ENCODE data around the gene HCAR3.
"Not testable (repeated sequence)": the region's sequence is repeated elsewhere in the genome, so short reads cannot be mapped to it uniquely, and the experiment has no call there.

Gene HCAR3

DNA sequence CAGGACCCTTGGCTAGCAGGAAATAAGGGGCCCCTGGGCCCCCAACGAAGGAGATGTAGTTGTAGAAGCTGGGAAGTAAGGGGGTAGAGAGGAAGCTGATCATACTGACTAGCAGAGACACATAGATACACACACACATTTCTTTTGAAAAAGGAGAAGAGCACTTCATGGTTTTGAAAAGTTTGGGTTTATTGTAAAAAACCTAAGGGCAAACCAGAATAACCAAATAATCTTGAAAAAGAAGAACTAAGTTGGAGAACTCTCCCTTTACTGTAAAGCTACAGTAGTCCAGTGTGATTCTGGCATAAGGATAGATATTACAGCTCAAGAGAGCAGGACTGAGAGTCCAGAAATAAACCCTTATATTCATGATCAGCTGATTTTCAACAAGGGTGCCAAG is 5.8 kb upstream of the HCAR3 start:
- no peak for DNase-seq (ENCODE audit: low spot score)

DNA sequence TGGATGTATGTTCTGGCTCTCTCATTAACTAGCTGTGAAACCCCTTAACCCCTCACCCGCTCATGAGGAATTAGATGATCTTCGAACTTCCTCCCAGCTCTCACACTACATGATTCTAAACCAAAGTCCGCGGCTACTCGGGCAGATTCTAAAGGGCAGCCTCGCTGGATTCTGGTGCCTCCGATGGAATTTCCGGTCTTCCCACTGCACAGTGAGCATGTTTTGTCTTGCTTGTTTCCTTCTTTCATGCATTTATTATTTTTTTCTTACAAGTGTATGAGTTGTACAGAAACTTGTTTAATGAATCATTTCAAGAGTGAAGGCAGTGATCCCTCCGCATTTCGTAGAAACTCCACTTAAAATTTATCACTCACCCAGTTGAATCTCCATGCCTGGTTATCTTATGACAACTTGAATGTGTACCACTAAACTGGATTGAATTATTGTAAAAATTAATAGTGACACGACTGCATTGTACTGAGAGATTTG is 4.5 kb upstream of the HCAR3 start:
- DNase-seq (ENCODE audit: low spot score) = no peak

DNA sequence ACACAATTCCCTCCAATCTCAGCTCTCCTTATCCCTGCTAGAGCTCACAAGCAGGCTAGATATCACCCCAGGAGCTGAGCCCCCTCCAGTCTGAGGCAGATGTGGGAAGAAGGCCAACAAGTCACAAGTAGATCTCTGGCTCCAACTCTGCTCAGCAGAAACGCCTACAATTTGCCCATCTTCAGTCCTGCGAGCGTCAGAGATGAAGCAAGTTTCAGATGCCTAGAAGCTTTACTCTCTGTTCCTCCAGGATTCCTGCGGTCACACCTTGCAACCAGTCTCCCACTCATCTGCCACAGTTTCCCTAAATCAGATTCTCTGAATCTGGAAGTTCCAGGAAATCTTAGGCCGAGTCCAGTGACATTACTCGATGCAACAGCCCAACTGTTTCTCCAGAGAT is 1.4 kb downstream of the HCAR3 start:
- not testable (repeated sequence) for DNase-seq (ENCODE audit: low spot score)

DNA sequence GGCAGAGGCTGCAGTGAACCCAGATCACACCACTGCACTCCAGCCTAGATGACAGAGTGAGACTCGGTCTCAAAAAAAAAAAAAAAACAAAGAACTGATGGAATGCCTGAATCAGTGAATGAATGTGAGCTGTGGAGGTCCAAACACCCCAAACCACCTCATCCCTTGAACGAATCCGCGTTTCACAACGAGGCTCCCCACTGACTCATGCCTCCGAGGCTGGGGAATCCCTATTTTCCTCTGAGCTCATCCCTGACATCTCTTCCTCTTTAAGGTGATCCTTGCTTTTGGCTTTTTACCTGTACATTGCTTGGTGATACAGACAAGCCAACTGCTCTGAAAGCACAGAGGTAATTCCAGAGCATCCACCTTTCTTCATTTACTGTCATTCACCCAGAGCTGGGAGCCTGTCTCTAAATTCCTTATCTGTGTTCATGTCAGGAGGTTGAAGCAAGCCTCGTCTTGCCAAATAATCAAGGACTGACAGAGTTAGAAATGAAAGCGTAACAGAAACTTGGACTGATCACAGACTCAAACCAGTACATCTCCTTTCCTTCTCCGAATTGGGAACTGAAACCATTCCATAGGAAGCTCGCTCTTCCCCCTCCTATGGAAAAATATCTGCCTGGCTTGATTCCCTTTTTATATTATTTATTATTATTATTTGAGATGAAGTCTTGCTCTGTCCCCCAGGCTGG is 3.0 kb downstream of the HCAR3 start:
- not testable (repeated sequence) for DNase-seq (ENCODE audit: low spot score)

DNA sequence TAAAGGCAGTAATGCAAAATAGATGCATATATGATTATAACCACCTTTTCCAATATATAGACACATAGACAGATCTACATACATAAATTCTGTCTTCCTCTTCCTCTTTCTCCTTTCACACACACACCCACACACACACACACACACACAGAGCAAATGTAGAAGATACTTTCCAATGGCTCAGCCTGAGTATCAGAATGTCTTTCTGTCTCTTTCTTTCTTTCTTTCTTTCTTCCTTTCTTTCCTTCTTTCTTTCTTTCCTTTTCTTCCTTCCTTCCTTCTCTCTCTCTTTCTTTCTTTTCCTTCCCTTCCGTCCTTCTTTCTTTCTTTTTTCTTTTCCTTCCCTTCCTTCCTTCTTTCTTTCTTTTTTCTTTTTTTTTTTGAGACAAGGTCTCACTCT is 5.3 kb downstream of the HCAR3 start:
- not testable (repeated sequence) for DNase-seq (ENCODE audit: low spot score)

DNA sequence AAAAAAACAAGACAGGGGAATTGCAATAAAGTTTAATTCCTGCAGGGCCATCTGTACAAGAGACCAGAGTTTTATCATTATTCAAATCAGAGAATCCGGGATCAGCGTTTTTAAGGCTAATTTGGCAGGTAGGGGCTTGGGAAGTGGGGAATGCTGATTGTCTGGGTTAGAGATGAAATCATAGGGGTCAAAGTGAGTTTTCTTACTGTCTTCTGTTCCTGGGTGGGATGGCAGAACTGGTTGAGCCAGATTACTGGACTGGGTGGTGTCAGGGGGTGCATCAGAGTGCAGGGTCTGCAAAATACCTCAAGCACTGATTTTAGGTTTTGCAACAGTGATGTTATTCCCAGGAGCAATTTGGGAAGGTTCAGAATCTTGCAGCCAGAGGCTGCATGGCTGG is 6.3 kb downstream of the HCAR3 start:
- not testable (repeated sequence) for DNase-seq (ENCODE audit: low spot score)

DNA sequence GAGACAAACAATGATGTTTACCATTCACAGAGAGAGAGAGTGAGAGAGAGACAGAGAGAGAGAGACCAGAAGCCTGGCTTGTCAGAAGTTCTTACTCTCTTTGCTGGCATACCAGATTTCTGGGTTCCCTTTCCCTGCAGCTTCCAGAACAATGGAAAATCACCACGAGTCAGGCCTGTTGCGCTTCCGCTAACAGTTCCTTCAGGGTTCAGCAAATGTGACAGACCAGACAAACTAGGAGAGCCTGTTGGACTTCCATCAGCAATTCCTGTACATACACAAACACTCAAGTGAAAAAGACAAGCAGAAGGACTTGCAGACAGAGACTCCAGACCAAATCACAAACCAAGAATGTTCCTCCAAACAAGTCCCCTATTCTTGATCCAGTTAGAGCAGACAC is 7.3 kb downstream of the HCAR3 start:
- not testable (repeated sequence) for DNase-seq (ENCODE audit: low spot score)

DNA sequence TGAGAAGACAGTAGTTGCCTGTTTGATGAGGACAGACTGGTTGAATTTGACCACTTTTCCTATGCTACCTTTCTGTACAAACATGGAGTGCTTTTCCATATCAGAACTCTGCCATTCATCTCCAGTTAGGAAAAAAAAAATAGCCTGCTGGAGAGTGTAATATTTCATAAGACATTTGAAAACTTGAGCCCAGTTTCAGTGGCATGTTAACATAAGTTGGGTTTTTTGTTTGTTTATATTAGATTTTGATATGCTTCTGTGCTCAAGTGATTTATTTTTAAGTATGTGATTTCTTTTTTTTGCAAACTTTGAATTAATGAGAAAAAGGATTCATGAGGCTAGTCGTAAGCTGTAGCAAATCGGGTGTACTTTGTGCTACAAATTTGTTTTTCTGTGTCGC is 12.8 kb downstream of the HCAR3 start:
- DNase-seq (ENCODE audit: low spot score) = not testable (repeated sequence)

DNA sequence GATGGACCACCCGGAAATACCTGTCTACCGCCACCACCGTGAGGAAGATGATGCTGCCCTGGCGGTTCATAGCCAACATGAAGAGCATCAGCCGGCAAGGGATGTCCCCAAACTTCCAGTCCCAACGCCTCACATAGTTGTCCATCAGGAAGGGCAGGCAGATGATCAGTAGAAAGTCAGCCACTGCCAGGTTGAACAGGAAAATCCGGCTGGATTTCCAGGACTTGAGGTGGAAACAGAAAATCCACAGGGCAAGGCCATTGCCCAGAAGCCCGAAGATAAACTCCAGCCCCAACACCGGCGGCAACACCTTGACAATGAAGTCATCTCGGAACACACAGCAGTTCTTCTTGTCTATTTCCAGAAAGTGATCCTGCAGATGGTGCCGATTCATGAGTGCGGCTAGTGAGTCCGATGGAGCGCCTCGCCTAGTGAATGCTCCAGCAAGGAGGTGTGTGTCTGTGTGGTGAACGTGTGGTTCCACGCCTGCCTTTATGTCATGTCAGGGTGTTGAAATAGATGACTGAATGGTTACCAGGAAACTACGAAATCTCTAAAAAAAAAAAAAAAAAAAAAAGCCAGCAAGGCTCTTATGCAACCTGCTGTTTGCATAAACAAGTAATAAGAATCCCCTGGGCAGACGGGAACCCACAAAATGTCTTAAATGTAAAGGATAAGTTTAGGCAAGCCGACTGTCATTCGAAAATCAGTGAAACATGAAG is 13.6 kb downstream of the HCAR3 start, which contains the start of gene HCAR2:
Gene HCAR2 (minus strand): TSS at position 468 of the 722 bp plus-strand sequence. CDS start 74 bp downstream, at position 394.
- DNase-seq (ENCODE audit: low spot score) = not testable (repeated sequence)

DNA sequence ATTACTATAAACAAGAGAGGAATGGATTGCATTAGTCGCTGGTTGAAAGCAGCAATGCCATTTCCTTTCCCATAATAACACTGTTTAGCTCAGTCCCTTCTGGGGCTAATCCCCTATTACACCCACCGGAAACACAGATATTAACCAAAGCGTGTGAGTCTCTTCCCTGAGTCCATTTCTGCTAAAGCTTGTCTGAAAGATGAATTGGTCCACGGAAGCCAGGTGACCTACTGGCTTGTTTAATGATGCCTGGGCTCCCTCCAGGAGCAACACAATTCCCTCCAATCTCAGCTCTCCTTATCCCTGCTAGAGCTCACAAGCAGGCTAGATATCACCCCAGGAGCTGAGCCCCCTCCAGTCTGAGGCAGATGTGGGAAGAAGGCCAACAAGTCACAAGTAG is 15.1 kb downstream of the HCAR3 start:
- DNase-seq (ENCODE audit: low spot score) = not testable (repeated sequence)

DNA sequence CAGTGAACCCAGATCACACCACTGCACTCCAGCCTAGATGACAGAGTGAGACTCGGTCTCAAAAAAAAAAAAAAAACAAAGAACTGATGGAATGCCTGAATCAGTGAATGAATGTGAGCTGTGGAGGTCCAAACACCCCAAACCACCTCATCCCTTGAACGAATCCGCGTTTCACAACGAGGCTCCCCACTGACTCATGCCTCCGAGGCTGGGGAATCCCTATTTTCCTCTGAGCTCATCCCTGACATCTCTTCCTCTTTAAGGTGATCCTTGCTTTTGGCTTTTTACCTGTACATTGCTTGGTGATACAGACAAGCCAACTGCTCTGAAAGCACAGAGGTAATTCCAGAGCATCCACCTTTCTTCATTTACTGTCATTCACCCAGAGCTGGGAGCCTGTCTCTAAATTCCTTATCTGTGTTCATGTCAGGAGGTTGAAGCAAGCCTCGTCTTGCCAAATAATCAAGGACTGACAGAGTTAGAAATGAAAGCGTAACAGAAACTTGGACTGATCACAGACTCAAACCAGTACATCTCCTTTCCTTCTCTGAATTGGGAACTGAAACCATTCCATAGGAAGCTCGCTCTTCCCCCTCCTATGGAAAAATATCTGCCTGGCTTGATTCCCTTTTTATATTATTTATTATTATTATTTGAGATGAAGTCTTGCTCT is 16.4 kb downstream of the HCAR3 start:
- DNase-seq (ENCODE audit: low spot score) = not testable (repeated sequence)

DNA sequence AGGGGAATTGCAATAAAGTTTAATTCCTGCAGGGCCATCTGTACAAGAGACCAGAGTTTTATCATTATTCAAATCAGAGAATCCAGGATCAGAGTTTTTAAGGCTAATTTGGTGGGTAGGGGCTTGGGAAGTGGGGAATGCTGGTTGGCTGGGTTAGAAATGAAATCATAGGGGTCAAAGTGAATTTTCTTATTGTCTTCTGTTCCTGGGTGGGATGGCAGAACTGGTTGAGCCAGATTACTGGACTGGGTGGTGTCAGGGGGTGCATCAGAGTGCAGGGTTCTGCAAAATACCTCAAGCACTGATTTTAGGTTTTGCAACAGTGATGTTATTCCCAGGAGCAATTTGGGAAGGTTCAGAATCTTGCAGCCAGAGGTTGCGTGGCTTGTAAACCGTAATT is 19.7 kb downstream of the HCAR3 start:
- not testable (repeated sequence) for DNase-seq (ENCODE audit: low spot score)

DNA sequence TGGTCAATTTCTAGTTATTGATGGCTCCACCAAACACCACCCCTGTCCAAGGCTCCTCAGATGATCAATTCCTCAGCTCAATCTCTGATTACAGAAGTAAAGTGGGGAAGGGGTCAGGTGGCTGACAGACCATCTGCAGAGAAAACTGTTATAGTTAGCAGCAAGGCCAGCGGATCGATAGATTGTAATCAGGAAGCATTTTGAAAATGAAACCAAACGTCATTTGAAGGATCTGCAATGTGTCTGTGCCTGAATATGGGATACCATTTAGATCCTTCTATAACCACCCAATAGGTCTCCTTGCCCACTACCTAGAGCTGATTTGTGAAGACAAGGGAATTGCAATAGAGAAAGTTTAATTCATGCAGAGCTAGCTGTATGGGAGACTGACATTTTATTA is 25.0 kb downstream of the HCAR3 start:
- no peak for DNase-seq (ENCODE audit: low spot score)

DNA sequence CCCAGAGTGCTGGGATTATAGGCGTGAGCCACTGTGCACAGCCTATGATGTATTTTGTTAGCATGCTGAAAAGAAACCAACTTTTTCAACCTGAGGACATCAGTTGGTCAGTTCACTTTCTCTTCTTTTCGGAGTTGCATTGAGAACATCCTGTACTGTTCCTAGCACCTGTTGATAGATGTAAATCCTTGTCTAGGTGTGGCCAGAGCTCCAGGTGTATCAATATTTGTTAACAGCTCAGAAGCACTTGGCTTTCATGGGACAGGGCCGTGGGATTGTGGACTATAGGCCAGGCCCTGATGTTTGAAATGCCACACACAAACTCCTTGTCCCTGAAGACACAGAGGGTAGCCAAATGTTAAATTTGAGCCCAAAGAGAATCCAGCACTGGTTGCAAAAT is 28.3 kb downstream of the HCAR3 start:
- DNase-seq (ENCODE audit: low spot score) = no peak

DNA sequence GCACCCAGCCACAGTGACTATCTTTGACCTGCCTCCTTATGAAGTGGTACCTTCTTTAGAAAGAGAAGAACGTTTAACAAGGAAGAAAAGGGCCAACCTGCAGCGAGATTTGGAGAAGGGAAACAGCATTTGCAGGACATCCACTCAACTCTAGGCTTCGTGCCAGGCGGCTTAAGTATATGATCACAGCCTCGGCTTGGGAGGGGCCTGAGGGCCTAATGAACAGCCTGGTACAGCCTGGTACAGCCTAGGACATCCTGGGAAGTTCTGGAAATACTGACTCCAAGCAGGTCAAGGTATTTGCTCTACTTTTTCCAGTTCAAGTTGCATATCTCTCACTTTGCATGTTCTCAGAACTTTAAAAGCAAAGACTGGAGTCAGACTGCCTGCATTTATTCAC is 29.5 kb downstream of the HCAR3 start:
- DNase-seq (ENCODE audit: low spot score) = no peak

DNA sequence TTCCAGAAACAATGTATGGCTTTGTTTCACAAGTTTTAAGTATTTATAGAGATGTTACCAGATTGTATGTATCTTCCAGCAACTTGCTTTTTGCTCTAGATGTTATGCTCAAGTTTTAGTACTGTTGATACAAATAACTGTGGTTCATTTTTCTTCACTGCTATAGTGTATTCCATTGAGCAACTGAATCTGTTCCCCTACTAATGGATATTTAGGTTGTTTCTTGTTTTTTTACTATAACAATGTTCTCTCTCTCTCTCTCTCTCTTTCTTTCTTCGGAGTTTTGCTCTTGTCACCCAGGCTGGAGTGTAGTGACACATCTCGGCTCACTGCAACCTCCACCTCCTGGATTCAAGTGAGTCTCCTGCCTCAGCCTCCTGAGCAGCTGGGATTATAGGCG is 30.1 kb downstream of the HCAR3 start:
- no peak for DNase-seq (ENCODE audit: low spot score)

DNA sequence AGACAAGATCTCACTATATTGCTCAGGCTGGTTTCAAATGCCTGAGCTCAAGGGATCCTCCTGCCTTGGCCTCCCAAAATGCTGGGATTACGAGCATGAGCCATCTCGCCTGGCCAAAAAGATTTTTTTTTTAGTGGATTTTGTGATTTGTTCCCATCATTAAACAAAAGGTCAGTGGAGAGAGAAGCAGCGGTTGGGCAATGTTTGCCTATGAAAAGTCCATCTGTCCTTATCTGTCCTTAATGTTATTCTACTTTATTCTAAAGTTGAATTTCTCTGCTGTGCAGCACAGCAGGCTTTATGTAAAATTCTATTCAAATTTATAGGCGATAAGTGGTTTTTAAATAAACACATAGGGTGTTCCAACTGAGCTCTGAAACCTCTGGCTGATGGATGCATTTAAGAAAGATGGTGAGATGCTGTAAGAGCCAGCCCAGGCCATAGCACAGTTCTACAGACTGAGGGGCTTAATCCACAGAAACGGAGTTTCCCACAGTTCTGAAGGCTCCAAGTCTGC is 32.3 kb downstream of the HCAR3 start:
- no peak for DNase-seq (ENCODE audit: low spot score)

DNA sequence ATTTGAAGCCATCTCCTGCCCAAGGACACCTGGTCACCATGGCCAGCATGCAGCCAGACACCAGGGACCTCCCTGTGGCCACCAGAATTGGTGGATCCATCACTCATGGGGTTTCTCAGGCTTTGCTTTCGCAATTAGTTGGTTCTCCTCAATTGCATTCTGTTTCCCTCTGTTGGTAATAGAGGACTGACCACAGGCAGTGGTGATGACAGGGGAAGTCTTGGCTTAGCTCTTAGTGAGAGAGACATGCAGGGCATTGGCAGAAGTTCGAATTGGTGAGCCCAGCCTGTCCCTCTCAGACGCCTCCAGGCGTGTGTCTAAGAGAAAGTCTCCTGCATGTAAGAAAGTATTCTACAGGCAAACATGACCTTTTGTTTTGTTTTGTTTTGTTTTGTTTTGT is 34.8 kb downstream of the HCAR3 start:
- DNase-seq (ENCODE audit: low spot score) = no peak

DNA sequence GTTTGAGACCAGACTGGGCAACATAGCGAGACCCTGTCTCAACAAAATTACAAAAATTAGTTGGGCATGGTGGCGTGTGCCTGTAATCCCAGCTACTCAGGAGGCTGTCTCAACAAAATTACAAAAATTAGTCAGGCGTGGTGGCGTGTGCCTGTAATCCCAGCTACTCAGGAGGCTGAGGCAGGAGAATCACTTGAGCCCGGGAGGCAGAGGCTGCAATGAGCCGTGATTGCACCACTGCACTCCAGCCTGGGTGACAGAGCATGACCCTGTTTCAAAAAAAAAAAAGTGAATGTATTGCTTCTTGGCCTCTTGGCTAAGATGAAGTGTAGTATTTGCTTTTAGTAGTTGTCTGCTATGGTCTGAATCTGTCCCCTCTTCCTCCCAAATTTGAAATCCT is 35.6 kb downstream of the HCAR3 start:
- DNase-seq (ENCODE audit: low spot score) = not testable (repeated sequence)

DNA sequence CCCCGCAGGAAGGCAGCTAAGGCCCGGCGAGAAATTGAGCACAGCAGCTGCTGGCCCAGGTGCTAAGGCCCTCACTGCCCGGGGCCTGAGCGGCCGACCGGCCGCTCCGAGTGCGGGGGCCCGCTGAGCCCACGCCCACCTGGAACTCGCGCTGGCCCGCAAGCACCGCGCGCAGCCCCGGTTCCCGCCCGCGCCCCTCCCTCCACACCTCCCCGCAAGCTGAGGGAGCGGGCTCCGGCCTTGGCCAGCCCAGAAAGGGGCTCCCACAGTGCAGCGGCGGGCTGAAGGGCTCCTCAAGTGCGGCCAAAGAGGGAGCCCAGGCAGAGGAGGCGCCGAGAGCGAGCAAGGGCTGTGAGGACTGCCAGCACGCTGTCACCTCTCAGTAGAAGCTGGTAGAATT is 39.8 kb downstream of the HCAR3 start:
- not testable (repeated sequence) for DNase-seq (ENCODE audit: low spot score)

DNA sequence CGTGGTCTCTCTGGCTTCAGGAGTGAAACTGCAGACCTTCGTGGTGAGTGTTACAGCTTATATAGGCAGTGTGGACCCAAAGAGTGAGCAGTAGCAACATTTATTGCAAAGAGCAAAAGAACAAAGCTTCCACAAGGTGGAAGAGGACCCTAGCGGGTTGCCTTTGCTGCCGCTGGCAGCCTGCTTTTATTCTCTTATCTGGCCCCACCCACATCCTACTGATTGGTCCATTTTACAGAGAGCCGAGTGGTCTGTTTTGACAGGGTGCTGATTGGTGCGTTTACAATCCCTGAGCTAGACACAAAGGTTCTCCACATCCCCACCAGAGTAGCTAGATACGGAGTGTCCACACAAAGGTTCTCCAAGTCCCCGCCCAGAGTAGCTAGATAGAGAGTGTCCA is 40.6 kb downstream of the HCAR3 start:
- not testable (repeated sequence) for DNase-seq (ENCODE audit: low spot score)

DNA sequence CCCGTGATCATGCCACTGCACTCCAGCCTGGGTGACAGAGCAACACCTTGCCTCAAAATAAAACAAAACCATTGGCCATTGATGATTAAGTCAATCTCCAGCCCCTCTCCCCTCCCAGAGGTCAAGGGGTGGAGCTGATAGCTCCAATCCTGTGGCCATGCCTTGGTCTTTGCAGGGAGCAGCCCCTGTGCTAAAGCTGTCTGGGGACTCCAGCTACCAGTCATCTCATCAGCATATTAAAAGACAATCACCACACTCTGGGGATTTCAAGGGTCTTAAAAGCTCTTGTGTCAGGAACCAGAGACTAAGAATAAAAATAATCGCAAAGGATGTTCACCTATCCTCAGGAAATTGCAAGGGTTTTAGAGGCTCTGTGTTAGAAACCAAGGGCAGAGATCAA is 44.1 kb downstream of the HCAR3 start:
- no peak for DNase-seq (ENCODE audit: low spot score)
